TTC549 (cell line): ENCODE results near the gene SAMD8.

Experiments used
- FAIRE-seq: peaks from 2 replicates; lab custom pipeline; 2012; peaks lifted over from hg19 to GRCh38; lab: Jason Lieb, UNC

The SAMD8 gene

DNA sequence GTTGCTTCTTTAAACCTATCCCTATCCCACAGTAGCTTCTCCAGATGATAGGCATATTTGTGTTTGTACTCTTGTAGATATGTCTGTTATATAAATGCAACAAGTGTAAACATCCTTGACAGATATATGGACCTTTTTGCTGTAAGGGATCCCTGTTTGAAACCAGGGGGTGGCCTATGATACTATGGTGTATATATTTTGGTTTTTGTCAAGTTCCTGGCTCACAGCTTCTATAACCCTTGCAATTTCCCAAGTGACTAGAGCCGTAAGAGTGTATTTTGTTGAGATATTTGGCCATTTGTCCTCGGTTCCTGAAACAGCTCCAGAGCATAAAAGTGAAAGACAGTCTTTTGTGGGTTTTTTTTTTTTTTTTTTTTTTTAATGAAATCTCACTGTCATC lies 114.6 kb downstream of the SAMD8 start:
- no peak for FAIRE-seq

DNA sequence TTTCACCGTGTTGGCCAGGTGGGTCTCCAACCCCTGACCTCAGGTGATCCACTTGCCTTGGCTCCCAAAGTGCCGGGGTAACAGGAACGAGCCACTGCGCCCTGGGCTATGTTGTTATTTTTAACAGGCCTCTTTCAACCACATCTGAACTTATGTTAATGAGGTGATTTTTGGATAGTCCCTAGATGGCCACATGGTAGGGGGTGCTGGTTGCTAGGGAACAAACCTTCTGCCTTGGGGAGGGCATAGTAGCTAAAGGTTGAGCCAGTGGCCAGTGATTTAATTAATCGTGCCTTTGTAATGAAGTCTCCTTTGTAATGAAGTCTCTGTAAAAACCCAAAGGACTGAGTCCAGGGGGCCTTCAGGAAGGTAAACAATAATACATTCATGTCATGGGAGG lies 115.2 kb downstream of the SAMD8 start:
- FAIRE-seq = no peak

DNA sequence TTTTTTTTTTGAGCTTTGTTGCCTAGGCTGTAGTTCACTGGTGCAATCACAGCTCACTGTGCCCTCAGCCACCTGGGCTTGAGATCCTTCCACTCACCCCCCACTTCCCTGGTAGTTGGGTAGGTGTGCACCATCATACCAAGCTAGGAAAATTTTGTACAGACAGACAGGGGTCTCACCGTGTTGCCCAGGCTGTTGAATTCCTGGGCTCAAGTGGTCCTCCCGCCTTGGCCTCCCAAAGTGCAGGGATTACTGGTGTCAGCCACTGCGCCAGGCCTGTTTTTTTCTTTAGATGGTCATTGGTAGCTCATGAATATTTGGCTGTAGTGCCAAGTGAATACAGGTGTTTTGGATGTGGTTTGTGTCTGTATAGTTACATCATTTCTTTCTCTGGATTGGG lies 116.8 kb downstream of the SAMD8 start:
- no peak for FAIRE-seq

DNA sequence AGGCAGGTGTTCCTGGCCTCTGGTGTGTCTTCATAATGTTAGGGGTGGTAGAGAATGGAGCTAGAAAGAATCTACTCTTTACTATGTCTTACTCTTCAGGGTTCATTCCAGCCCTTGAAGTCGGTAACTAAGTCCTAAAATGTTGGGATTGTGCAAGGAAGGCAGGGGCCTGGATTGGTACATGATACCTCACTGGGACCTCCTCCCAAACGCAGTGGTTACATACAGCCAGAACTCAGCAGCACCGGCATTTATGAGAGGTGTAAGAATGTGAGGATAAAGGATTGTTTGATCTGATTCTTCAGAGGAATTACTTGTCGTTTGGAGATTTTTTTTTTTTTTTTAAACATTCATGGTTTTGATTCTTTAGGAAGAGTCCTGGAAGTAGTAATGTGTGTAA lies 117.4 kb downstream of the SAMD8 start:
- FAIRE-seq = no peak

DNA sequence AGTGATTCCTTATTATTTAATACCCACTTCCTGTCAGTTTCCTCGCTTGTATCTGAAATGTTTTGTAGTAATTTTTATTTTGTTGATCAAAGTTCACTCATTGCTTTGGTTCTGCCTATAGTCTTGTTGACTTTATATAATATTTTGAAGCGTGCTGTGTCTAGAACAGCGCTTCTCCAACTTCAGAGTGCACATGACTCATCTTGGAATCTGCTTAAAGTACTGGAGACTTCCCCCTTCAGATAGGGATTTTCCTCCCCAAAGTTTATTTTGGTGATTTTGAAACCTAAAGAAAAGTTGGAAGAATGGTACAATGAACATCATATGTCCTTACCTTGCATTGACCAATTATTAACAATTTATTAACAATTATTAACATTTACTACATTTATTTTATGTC lies 118.5 kb downstream of the SAMD8 start:
- FAIRE-seq = no peak

DNA sequence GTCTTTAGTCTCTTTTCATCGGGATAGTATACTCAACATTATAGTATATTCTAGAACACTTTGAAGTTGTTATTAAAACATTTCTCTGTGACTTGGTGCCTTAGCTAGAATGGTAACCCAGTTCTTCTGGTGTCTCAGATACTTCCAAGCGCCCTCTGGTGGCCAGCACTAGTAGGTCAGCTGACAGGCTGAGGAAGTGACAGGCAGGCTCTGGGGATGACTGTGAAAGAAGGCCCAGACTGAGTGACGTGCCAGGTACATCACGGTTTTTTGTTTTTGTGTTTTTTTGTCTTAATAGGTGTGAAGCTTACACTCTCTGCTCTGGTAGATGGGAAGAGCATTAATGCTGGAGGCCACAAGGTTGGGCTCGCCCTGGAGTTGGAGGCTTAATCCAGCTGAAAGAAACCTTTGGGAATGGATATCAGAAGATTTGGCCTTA lies 119.2 kb downstream of the SAMD8 start:
- peak; percentile 67 for FAIRE-seq
